Astrocyte (in vitro differentiated cells and primary cell): ENCODE data around the gene NCK2.

ENCODE experiments used
- EZH2 ChIP-seq: IDR thresholded peaks from 2 replicates; pipeline ENCODE4 v1.6.1; 2012; ENCODE audit warnings: mild to moderate bottlenecking, low read length, inconsistent platforms; ENCODE audit not compliant: insufficient read depth
- TF ChIP-seq, protein P1 (sequence below): IDR thresholded peaks from 2 replicates; pipeline ENCODE4 v1.5.1; 2011; ENCODE audit warnings: low read depth, mild to moderate bottlenecking, inconsistent platforms, low read length, moderate library complexity; ENCODE audit not compliant: insufficient read depth

DNA sequence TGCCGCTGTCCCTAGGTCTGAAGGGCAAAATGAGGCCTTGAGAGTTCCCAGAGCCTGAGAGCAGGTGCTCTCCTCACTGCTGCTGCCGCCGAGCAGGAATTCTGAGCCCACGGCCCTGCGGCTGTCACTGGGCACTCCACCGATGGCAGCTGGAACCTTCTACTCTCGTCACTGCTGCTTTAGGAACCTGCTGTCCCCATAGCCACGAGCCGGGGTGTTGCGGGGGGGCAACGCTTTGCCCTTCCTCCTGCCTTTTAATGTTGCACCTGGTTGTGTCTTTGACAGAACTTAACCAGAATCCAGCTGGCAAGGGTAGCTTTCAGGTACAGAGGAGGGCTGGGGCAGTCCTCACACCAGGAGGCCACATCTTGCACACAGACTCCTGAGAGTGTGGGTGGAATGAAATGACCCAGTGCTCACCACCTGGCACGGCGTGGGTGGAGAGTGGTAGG is 32.3 kb downstream of the NCK2 start:
- TF ChIP-seq, protein P1, sequence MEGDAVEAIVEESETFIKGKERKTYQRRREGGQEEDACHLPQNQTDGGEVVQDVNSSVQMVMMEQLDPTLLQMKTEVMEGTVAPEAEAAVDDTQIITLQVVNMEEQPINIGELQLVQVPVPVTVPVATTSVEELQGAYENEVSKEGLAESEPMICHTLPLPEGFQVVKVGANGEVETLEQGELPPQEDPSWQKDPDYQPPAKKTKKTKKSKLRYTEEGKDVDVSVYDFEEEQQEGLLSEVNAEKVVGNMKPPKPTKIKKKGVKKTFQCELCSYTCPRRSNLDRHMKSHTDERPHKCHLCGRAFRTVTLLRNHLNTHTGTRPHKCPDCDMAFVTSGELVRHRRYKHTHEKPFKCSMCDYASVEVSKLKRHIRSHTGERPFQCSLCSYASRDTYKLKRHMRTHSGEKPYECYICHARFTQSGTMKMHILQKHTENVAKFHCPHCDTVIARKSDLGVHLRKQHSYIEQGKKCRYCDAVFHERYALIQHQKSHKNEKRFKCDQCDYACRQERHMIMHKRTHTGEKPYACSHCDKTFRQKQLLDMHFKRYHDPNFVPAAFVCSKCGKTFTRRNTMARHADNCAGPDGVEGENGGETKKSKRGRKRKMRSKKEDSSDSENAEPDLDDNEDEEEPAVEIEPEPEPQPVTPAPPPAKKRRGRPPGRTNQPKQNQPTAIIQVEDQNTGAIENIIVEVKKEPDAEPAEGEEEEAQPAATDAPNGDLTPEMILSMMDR: no peak
- no peak for TF ChIP-seq EZH2
